CD14-positive monocyte (primary cell): ENCODE results near the gene CNGA3. TPM values are rescaled to one million over a fixed set of nuclear protein-coding genes. Genes with fewer than 3 reads are reported as not detected.

Experiments
- DNase-seq, 3 donors: peaks; one replicate each; pipeline ENCODE4 v3.0.0-alpha.2; 2011 to 2022
- H2AFZ ChIP-seq: 2 replicates; pipeline ENCODE4 v1.6.0; 2012; ENCODE audit warnings: mild to moderate bottlenecking, low read depth, low read length, inconsistent platforms; ENCODE audit not compliant: insufficient read depth, poor library complexity, severe bottlenecking
- H3K27ac ChIP-seq, 2 donors: 1 replicate in 1 of 2; 2 replicates in 1 of 2; pipeline ENCODE4 v1.5.1; 2012 to 2013; ENCODE audit warnings: low read length in 2 of 2, control low read depth in 1 of 2, inconsistent platforms in 1 of 2, low read depth in 1 of 2, mild to moderate bottlenecking in 1 of 2
- H3K27me3 ChIP-seq, 2 donors: one replicate each; pipeline versions ENCODE4 v1.6.0 to v1.6.1; 2011 to 2013; ENCODE audit warnings: low read length in 2 of 2; ENCODE audit not compliant: control insufficient read depth in 2 of 2, insufficient read depth in 2 of 2
- H3K36me3 ChIP-seq, 2 donors: replicated peaks in 1 of 2; 1 replicate in 1 of 2; 2 replicates in 1 of 2; pipeline versions ENCODE4 v1.5.1 to v1.6.1; 2012 to 2013; ENCODE audit warnings: low read length in 2 of 2, control low read depth in 1 of 2, inconsistent platforms in 1 of 2, mild to moderate bottlenecking in 1 of 2; ENCODE audit not compliant: insufficient read depth in 2 of 2, control insufficient read depth in 1 of 2
- H3K4me1 ChIP-seq, 2 donors: 1 replicate in 1 of 2; 2 replicates in 1 of 2; pipeline versions ENCODE4 v1.5.1 to v1.6.1; 2012 to 2013; ENCODE audit warnings: low read length in 2 of 2, control low read depth in 1 of 2, inconsistent platforms in 1 of 2, mild to moderate bottlenecking in 1 of 2, moderate library complexity in 1 of 2; ENCODE audit not compliant: insufficient read depth in 2 of 2, control insufficient read depth in 1 of 2
- H3K4me2 ChIP-seq: replicated peaks from 2 replicates; pipeline ENCODE3; 2012; ENCODE audit warnings: low read length, moderate library complexity, mild to moderate bottlenecking; ENCODE audit not compliant: poor library complexity, severe bottlenecking; ENCODE audit errors: extremely low read depth
- H3K4me3 ChIP-seq, 3 experiments: fragments of 200-600 bp in 1 of 3; sonication (generic) in 1 of 3; replicated peaks in 1 of 3; 1 replicate in 2 of 3; 2 replicates in 1 of 3; pipeline ENCODE4 v1.5.1; 2011 to 2013; ENCODE audit warnings: low read length in 3 of 3, mild to moderate bottlenecking in 3 of 3, control low read depth in 2 of 3, low read depth in 2 of 3, inconsistent platforms in 1 of 3, moderate library complexity in 1 of 3
- H3K79me2 ChIP-seq: 2 replicates; pipeline ENCODE4 v1.6.0; 2012; ENCODE audit warnings: mild to moderate bottlenecking, control low read depth, inconsistent platforms, low read length, moderate library complexity; ENCODE audit not compliant: insufficient read depth
- H3K9ac ChIP-seq: 2 replicates; pipeline ENCODE4 v1.6.0; 2017; ENCODE audit warnings: low read length, mild to moderate bottlenecking; ENCODE audit not compliant: insufficient read depth, poor library complexity, severe bottlenecking
- H3K9me3 ChIP-seq, 2 donors: replicated peaks in 1 of 2; 1 replicate in 1 of 2; 2 replicates in 1 of 2; pipeline versions ENCODE4 v1.5.1 to v1.6.1; 2012 to 2013; ENCODE audit warnings: low read length in 2 of 2, control low read depth in 1 of 2; ENCODE audit not compliant: control insufficient read depth in 1 of 2, insufficient read depth in 1 of 2
- H4K20me1 ChIP-seq: 2 replicates; pipeline ENCODE4 v1.6.0; 2012; ENCODE audit warnings: mild to moderate bottlenecking, low read length, control low read depth, moderate library complexity; ENCODE audit not compliant: insufficient read depth
- H3K27ac Mint-ChIP-seq, 7 donors: one replicate each; pipeline ENCODE4 v1.8.0; 2020; ENCODE audit warnings: mild to moderate bottlenecking in 7 of 7, mixed read lengths in 7 of 7, moderate library complexity in 6 of 7, inconsistent platforms in 2 of 7
- H3K27me3 Mint-ChIP-seq, 3 donors: one replicate each; pipeline ENCODE4 v1.8.0; 2021 to 2022; ENCODE audit warnings: low read depth in 3 of 3, mild to moderate bottlenecking in 3 of 3, mixed read lengths in 3 of 3, moderate library complexity in 3 of 3, inconsistent platforms in 1 of 3
- H3K36me3 Mint-ChIP-seq, 2 donors: one replicate each; pipeline ENCODE4 v1.8.0; 2020; ENCODE audit warnings: mixed read lengths in 2 of 2, inconsistent platforms in 1 of 2, mild to moderate bottlenecking in 1 of 2
- H3K4me1 Mint-ChIP-seq: one replicate; pipeline ENCODE4 v1.8.0; 2020; ENCODE audit warnings: mild to moderate bottlenecking, mixed read lengths
- H3K4me3 Mint-ChIP-seq, 2 donors: one replicate each; pipeline ENCODE4 v1.8.0; 2020; ENCODE audit warnings: mild to moderate bottlenecking in 2 of 2, mixed read lengths in 2 of 2, moderate library complexity in 1 of 2
- H3K9me3 Mint-ChIP-seq, 7 donors: one replicate each; pipeline ENCODE4 v1.8.0; 2020 to 2022; ENCODE audit warnings: mixed read lengths in 7 of 7, mild to moderate bottlenecking in 6 of 7, moderate library complexity in 6 of 7, inconsistent platforms in 2 of 7
- WGBS: methylation state at CpG from one replicate; pipeline ENCODE4 v1.1.5; 2013; ENCODE audit warnings: missing lambda C conversion rate; ENCODE audit not compliant: insufficient coverage; 5-methylcytosine and 5-hydroxymethylcytosine counted together
- intact Hi-C, 2 donors: fragments of 100-400 bp; cut with micrococcal nuclease; formaldehyde crosslinking; loops; one replicate each; pipeline versions ENCODE4 v1.15.0 to v1.15.1; 2023
- polyA plus RNA-seq, 3 donors: library from polyadenylated mRNA; depleted of rRNA in 1 of 3; unstranded in 2 of 3; stranded (reverse) in 1 of 3; fragments of 300-500 nt in 2 of 3; fragments of >200 nt in 1 of 3; fragmentation: Illumina TruSeq in 2 of 3; gene quantifications; 1 replicate in 2 of 3; 2 replicates in 1 of 3; pipeline ENCODE4 v1.2.3, GENCODE V29; 2012 to 2021
- TF ChIP-seq, protein P1 (sequence below): fragments of 200-600 bp; IDR thresholded peaks from one replicate; pipeline ENCODE4 v1.8.0; 2022; ENCODE audit warnings: antibody characterized with exemption, mild to moderate bottlenecking

The CNGA3 gene
- polyA plus RNA-seq, 3 donors = not detected

GRCh38 chr2:98387478-98387877 lies 41.2 kb downstream of the CNGA3 start:
- Histone ChIP-seq H3K4me3 (no peak overlapping the region), H3K9me3 (no peaks in the 10 kb centered on the region), H3K27me3 (no peaks in the 10 kb centered on the region), H3K9ac (no peak overlapping the region), H2AFZ (no peak overlapping the region), H3K4me2 (no peak overlapping the region), H4K20me1 (no peaks in the 10 kb centered on the region), H3K36me3 (no peaks in the 10 kb centered on the region), H3K4me1 (no peaks in the 10 kb centered on the region), H3K79me2 (no peaks in the 10 kb centered on the region), H3K27ac (no peak overlapping the region)
- Mint-ChIP-seq H3K27ac (no peak overlapping the region), H3K36me3 (no peaks in the 10 kb centered on the region), H3K9me3 (no peaks in the 10 kb centered on the region), H3K27me3 (peaks cover 0 to 11% (median 6%) of the 10 kb centered on the region in 3 donors), H3K4me3 (no peak overlapping the region), H3K4me1 (no peaks in the 10 kb centered on the region)
- WGBS = 89% methylated on average over 12 of the region's 16 CpGs
- intact Hi-C loops = loop anchor here (10.0 kb wide), 2 partner anchors 643 to 683 kb away; no protein-coding TSS in a partner anchor
- TF ChIP-seq, protein P1, sequence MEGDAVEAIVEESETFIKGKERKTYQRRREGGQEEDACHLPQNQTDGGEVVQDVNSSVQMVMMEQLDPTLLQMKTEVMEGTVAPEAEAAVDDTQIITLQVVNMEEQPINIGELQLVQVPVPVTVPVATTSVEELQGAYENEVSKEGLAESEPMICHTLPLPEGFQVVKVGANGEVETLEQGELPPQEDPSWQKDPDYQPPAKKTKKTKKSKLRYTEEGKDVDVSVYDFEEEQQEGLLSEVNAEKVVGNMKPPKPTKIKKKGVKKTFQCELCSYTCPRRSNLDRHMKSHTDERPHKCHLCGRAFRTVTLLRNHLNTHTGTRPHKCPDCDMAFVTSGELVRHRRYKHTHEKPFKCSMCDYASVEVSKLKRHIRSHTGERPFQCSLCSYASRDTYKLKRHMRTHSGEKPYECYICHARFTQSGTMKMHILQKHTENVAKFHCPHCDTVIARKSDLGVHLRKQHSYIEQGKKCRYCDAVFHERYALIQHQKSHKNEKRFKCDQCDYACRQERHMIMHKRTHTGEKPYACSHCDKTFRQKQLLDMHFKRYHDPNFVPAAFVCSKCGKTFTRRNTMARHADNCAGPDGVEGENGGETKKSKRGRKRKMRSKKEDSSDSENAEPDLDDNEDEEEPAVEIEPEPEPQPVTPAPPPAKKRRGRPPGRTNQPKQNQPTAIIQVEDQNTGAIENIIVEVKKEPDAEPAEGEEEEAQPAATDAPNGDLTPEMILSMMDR = no peak
- DNase-seq = no peak

GRCh38 chr2:98388081-98388480 lies 41.8 kb downstream of the CNGA3 start:
- Mint-ChIP-seq H3K9me3 (no peaks in the 10 kb centered on the region), H3K36me3 (no peaks in the 10 kb centered on the region), H3K27ac (no peak overlapping the region), H3K4me3 (no peak overlapping the region), H3K4me1 (no peaks in the 10 kb centered on the region), H3K27me3 (peaks cover 0 to 11% (median 4%) of the 10 kb centered on the region in 3 donors)
- intact Hi-C loops = loop anchor here (10.0 kb wide), 2 partner anchors 643 to 683 kb away; no protein-coding TSS in a partner anchor
- Histone ChIP-seq H4K20me1 (no peaks in the 10 kb centered on the region), H3K36me3 (no peaks in the 10 kb centered on the region), H3K9me3 (no peaks in the 10 kb centered on the region), H3K4me2 (no peak overlapping the region), H3K4me3 (no peak overlapping the region), H3K79me2 (no peaks in the 10 kb centered on the region), H3K27me3 (no peaks in the 10 kb centered on the region), H2AFZ (no peak overlapping the region), H3K9ac (no peak overlapping the region), H3K4me1 (no peaks in the 10 kb centered on the region), H3K27ac (no peak overlapping the region)
- TF ChIP-seq, protein P1 = no peak
- 85% methylated on average over 7 of the region's 15 CpGs for whole genome bisulfite sequencing
- no peak for DNase-seq
